ENCODE data around the gene SND1. TPM values are rescaled to one million over a fixed set of nuclear protein-coding genes. Genes with fewer than 3 reads are reported as not detected.

SND1 gene
- polyA plus RNA-seq, 3 donors, result 46.5 to 97.3 (median 79.8) TPM

- H3K36me3 ChIP-seq (replicated peaks in 1 of 2; ENCODE audit: control insufficient read depth in 1 of 2, insufficient read depth in 2 of 2, low read length in 2 of 2), result peaks cover 60 to 91% of the 10 kb centered on the region in 2 donors
- peak overlapping the region in 2 of 7 donors; percentile 13 to 68 for H3K27ac Mint-ChIP-seq
Observed at GRCh38 chr7:128074736-128075135, 422.7 kb downstream of the SND1 start.

GRCh38 chr7:128075242-128076095, 423.5 kb downstream of the SND1 start:
- Histone ChIP-seq H3K4me3 (replicated peaks in 1 of 3; ENCODE audit: low read depth in 2 of 3, low read length in 3 of 3) (no peak overlapping the region), H4K20me1 (ENCODE audit: insufficient read depth, low read length) (no peaks in the 10 kb centered on the region), H3K9ac (ENCODE audit: insufficient read depth, low read length, poor library complexity, severe bottlenecking) (no peak overlapping the region), H3K9me3 (replicated peaks in 1 of 2; ENCODE audit: control insufficient read depth in 1 of 2, insufficient read depth in 1 of 2, low read length in 2 of 2) (no peaks in the 10 kb centered on the region), H3K4me2 (replicated peaks; ENCODE audit: extremely low read depth, low read length, poor library complexity, severe bottlenecking) (no peak overlapping the region), H3K79me2 (ENCODE audit: insufficient read depth, low read length) (no peaks in the 10 kb centered on the region), H3K27ac (ENCODE audit: low read depth in 1 of 2, low read length in 2 of 2) (no peak overlapping the region), H3K27me3 (ENCODE audit: control insufficient read depth in 2 of 2, insufficient read depth in 2 of 2, low read length in 2 of 2) (no peaks in the 10 kb centered on the region), H3K4me1 (ENCODE audit: control insufficient read depth in 1 of 2, insufficient read depth in 2 of 2, low read length in 2 of 2) (no peaks in the 10 kb centered on the region), H2AFZ (ENCODE audit: insufficient read depth, low read depth, low read length, poor library complexity, severe bottlenecking) (no peak overlapping the region), H3K36me3 (replicated peaks in 1 of 2; ENCODE audit: control insufficient read depth in 1 of 2, insufficient read depth in 2 of 2, low read length in 2 of 2) (peaks cover 61 to 91% of the 10 kb centered on the region in 2 donors)
- DNase-seq, result no peak
- 92% methylated on average over 8 of the region's 12 CpGs for WGBS (ENCODE audit: insufficient coverage)
- H3K27me3 Mint-ChIP-seq (ENCODE audit: low read depth in 3 of 3), result peaks cover 0 to 2% (median 0%) of the 10 kb centered on the region in 3 donors
- peak overlapping the region in 2 of 7 donors; percentile 20 to 26 for H3K27ac Mint-ChIP-seq
- H3K9me3 Mint-ChIP-seq, result no peaks in the 10 kb centered on the region
- intact Hi-C loops (cut with micrococcal nuclease), result no loop called here
- H3K4me3 Mint-ChIP-seq, result no peak overlapping the region
- TF ChIP-seq CTCF (IDR thresholded peaks at IDR 0.05), result no peak
- H3K36me3 Mint-ChIP-seq, result peaks cover 53 to 87% of the 10 kb centered on the region in 2 donors
- H3K4me1 Mint-ChIP-seq, result no peaks in the 10 kb centered on the region

More at GRCh38 chr7:128074736-128075135, 422.7 kb downstream of the SND1 start:
- 100% methylated on average over 1 of the region's 6 CpGs for WGBS (ENCODE audit: insufficient coverage)
- Histone ChIP-seq H3K9me3 (replicated peaks in 1 of 2; ENCODE audit: control insufficient read depth in 1 of 2, insufficient read depth in 1 of 2, low read length in 2 of 2) (no peaks in the 10 kb centered on the region), H3K4me3 (replicated peaks in 1 of 3; ENCODE audit: low read depth in 2 of 3, low read length in 3 of 3) (no peak overlapping the region), H2AFZ (ENCODE audit: insufficient read depth, low read depth, low read length, poor library complexity, severe bottlenecking) (no peak overlapping the region), H3K27me3 (ENCODE audit: control insufficient read depth in 2 of 2, insufficient read depth in 2 of 2, low read length in 2 of 2) (no peaks in the 10 kb centered on the region), H3K4me1 (ENCODE audit: control insufficient read depth in 1 of 2, insufficient read depth in 2 of 2, low read length in 2 of 2) (no peaks in the 10 kb centered on the region), H3K9ac (ENCODE audit: insufficient read depth, low read length, poor library complexity, severe bottlenecking) (no peak overlapping the region), H3K4me2 (replicated peaks; ENCODE audit: extremely low read depth, low read length, poor library complexity, severe bottlenecking) (no peak overlapping the region), H3K79me2 (ENCODE audit: insufficient read depth, low read length) (no peaks in the 10 kb centered on the region), H4K20me1 (ENCODE audit: insufficient read depth, low read length) (peaks cover 6% of the 10 kb centered on the region), H3K27ac (ENCODE audit: low read depth in 1 of 2, low read length in 2 of 2) (no peak overlapping the region)
- H3K9me3 Mint-ChIP-seq, result no peaks in the 10 kb centered on the region
- TF ChIP-seq CTCF (IDR thresholded peaks at IDR 0.05), result no peak
- H3K4me3 Mint-ChIP-seq, result no peak overlapping the region
- intact Hi-C loops (cut with micrococcal nuclease), result no loop called here
- no peaks in the 10 kb centered on the region for H3K4me1 Mint-ChIP-seq
- H3K36me3 Mint-ChIP-seq, result peaks cover 47 to 85% of the 10 kb centered on the region in 2 donors
- H3K27me3 Mint-ChIP-seq (ENCODE audit: low read depth in 3 of 3), result peaks cover 0 to 2% (median 0%) of the 10 kb centered on the region in 3 donors
- DNase-seq, result no peak

All from CD14-positive monocyte (primary cell).